ENCODE measurements around the gene SYT3. TPM values are rescaled to one million over a fixed set of nuclear protein-coding genes. Genes with fewer than 3 reads are reported as not detected.

Gene SYT3
- total and polyA plus RNA-seq, 3 donors from 2014 or later = 2.5 to 5.5 (median 3.3) TPM

DNA sequence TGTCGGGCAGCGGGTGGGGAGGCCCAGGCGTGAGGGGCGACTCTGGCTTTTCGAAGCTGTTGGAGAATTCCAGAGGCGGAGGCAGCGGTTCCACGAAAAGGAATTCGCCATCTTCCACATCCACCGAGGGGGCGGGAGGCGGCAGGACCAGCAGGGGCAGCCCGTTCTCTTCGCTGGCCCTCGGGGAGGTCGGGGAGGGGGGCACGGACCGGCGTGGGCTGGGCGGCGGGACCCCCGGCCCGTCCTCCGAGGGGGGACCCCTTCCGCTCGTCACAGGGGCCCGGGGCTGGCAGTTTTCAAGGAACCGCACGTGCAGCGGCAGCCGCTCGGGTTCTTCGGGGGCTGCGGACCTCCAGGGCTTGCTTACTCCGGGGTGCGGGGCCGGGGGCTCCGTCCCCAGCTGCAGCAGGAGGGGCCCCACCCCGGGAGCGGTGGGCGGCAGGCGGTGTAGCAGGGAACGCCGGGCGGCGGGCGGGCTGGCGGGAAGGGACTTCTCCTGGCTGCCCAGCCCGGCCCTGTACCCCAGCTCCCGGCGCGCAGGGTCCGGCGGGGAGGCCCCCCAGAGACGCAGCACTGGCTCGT is 27.6 kb upstream of the SYT3 start:
- no peaks in the 10 kb centered on the region for H3K4me1 ChIP-seq
- no peak for DNase-seq
- no peaks in the 10 kb centered on the region for H3K9me3 ChIP-seq
- H3K4me3 ChIP-seq = peak overlapping the region; percentile 15 to 23
- TF ChIP-seq POLR2A (IDR thresholded peaks at IDR 0.05) = no peak
- TF ChIP-seq, protein P1, sequence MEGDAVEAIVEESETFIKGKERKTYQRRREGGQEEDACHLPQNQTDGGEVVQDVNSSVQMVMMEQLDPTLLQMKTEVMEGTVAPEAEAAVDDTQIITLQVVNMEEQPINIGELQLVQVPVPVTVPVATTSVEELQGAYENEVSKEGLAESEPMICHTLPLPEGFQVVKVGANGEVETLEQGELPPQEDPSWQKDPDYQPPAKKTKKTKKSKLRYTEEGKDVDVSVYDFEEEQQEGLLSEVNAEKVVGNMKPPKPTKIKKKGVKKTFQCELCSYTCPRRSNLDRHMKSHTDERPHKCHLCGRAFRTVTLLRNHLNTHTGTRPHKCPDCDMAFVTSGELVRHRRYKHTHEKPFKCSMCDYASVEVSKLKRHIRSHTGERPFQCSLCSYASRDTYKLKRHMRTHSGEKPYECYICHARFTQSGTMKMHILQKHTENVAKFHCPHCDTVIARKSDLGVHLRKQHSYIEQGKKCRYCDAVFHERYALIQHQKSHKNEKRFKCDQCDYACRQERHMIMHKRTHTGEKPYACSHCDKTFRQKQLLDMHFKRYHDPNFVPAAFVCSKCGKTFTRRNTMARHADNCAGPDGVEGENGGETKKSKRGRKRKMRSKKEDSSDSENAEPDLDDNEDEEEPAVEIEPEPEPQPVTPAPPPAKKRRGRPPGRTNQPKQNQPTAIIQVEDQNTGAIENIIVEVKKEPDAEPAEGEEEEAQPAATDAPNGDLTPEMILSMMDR (IDR thresholded peaks at IDR 0.05) = no peak
- intact Hi-C loops (cut with DNase I; ENCODE audit: low total_unique reads) = no loop called here
- 3 to 4% methylated on average over 6 to 48 of the region's 56 CpGs for WGBS, 2 donors
- no peak overlapping the region for H3K27ac ChIP-seq
- H3K27me3 ChIP-seq = no peaks in the 10 kb centered on the region
- H3K36me3 ChIP-seq (ENCODE audit: low read depth, missing control alignments) = no peaks in the 10 kb centered on the region

- no peaks in the 10 kb centered on the region for H3K27me3 ChIP-seq
- WGBS, 2 donors = 13% methylated on average over 40 of the region's 47 CpGs; no CpG with 5 or more reads in 1 of the 2 donors
These were observed 26.9 kb upstream of the SYT3 start for GRCh38 chr19:50666346-50667176.

DNA sequence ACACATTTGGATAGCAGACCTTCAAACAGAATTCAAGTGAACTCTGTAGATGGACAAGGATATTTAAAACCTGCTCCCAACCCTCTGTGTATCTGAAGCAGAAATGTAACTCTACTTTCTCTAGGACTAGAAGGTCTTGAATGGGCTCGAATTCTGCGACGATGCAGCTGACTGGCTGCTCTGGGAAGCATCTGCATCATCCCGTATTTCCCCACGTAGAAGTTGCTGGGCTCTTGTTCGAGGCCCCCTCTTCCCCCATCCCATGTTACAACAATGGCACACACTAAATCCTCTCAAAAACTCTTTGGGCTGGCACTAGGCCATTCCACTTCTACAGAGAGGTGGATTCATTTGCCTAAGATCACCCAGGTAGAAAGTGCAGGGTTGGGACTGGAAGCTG is 24.5 kb upstream of the SYT3 start:
- Histone ChIP-seq H3K4me3 (no peak overlapping the region), H3K27me3 (no peaks in the 10 kb centered on the region), H3K36me3 (ENCODE audit: low read depth, missing control alignments) (no peaks in the 10 kb centered on the region), H3K9me3 (no peaks in the 10 kb centered on the region), H3K27ac (no peak overlapping the region), H3K4me1 (no peaks in the 10 kb centered on the region)
- TF ChIP-seq POLR2A (IDR thresholded peaks at IDR 0.05) = no peak
- 88 to 93% methylated on average over 6 of the region's 6 CpGs for WGBS, 2 donors
- DNase-seq = no peak
- intact Hi-C loops (cut with DNase I; ENCODE audit: low total_unique reads) = no loop called here

More at GRCh38 chr19:50666346-50667176, 26.9 kb upstream of the SYT3 start:
- H3K36me3 ChIP-seq (ENCODE audit: low read depth, missing control alignments) = no peaks in the 10 kb centered on the region
- intact Hi-C loops (cut with DNase I; ENCODE audit: low total_unique reads) = no loop called here
- no peak for TF ChIP-seq POLR2A (IDR thresholded peaks at IDR 0.05)
- TF ChIP-seq, protein P1 (IDR thresholded peaks at IDR 0.05) = no peak
- H3K4me3 ChIP-seq = no peak overlapping the region
- no peaks in the 10 kb centered on the region for H3K4me1 ChIP-seq
- no peak for DNase-seq
- H3K9me3 ChIP-seq = no peaks in the 10 kb centered on the region
- no peak overlapping the region for H3K27ac ChIP-seq

- TF ChIP-seq POLR2A (IDR thresholded peaks at IDR 0.05) = no peak
- TF ChIP-seq, protein P1 (IDR thresholded peaks at IDR 0.05) = no peak
- Histone ChIP-seq H3K9me3 (no peaks in the 10 kb centered on the region), H3K4me3 (no peak overlapping the region), H3K27me3 (no peaks in the 10 kb centered on the region), H3K4me1 (no peaks in the 10 kb centered on the region), H3K36me3 (ENCODE audit: low read depth, missing control alignments) (no peaks in the 10 kb centered on the region), H3K27ac (no peak overlapping the region)
- intact Hi-C loops (cut with DNase I; ENCODE audit: low total_unique reads) = no loop called here
- DNase-seq = no peak
- WGBS, 2 donors = 96 to 100% methylated on average over 1 of the region's 1 CpG
These were observed 23.8 kb upstream of the SYT3 start for GRCh38 chr19:50663482-50663790.

DNA sequence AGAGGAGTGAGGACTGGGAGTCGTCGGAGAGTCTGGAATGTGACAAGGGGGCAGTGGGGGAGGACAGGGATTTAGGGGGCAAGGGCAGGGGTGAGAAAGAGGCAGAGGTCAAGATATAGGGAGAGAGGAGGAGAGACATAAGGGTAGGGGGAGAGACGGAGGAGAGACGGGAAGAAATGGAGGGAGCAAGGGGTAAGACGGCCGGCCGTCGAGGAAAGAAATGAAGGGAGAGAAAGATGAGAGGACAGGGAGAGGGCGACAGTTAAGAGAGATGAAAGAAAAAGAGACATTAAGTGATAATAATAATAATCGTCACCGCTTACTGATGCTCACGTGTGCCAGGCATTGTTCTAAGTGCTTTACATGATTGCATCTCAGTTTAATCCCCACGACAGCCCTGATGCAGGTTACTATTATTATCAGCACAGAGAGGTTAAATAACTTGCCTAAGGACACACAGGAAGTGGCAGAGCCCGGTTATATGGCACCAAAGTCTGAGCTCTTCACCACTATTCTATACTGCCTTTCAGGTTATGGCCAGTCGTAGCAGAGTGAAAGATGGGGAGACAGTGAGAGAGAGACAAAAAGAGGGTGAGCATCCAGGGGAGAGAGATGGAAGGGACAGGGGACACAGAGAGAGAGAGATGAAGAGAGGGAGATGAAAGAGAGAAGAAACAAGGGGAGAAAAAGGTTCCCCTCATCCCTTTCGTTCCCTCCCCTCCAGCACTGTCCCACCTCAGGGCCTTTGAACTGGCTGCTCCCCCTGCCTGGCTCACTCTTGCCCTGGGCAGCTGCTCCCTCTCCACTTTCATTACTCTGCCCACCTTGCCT is 23.2 kb upstream of the SYT3 start:
- Histone ChIP-seq H3K9me3 (no peaks in the 10 kb centered on the region), H3K27ac (no peak overlapping the region), H3K4me1 (no peaks in the 10 kb centered on the region), H3K4me3 (no peak overlapping the region), H3K27me3 (no peaks in the 10 kb centered on the region), H3K36me3 (ENCODE audit: low read depth, missing control alignments) (no peaks in the 10 kb centered on the region)
- DNase-seq = no peak
- intact Hi-C loops (cut with DNase I; ENCODE audit: low total_unique reads) = no loop called here
- WGBS, 2 donors = 59 to 60% methylated on average over 16 of the region's 16 CpGs
- TF ChIP-seq, protein P1 (IDR thresholded peaks at IDR 0.05) = no peak
- no peak for TF ChIP-seq POLR2A (IDR thresholded peaks at IDR 0.05)
